NCI-H82 treated with DMSO at 0.1 percent for 48 hours (cell line): ENCODE results near the gene ECD.
"Not testable (repeated sequence)": the region's sequence is repeated elsewhere in the genome, so short reads cannot be mapped to it uniquely, and the experiment has no call there.

Experiments used
- DNase-seq: peaks from one replicate; lab custom pipeline; 2025; ENCODE audit not compliant: unreplicated experiment; lab: John Stamatoyannopoulos, UW

ECD gene

GRCh38 chr10:73161079-73161478 lies 6.7 kb downstream of the ECD start:
- no peak for DNase-seq

GRCh38 chr10:73159038-73159648 lies 8.7 kb downstream of the ECD start:
- DNase-seq, result no peak

GRCh38 chr10:73156054-73156453 lies 11.8 kb downstream of the ECD start:
- no peak for DNase-seq

GRCh38 chr10:73152009-73152408 lies 15.8 kb downstream of the ECD start:
- DNase-seq, result no peak

GRCh38 chr10:73150633-73151413 lies 17.0 kb downstream of the ECD start:
- DNase-seq, result not testable (repeated sequence)

- no peak for DNase-seq
These were observed 26.2 kb downstream of the ECD start for GRCh38 chr10:73141603-73142002.

GRCh38 chr10:73139251-73139650 lies 28.6 kb downstream of the ECD start:
- DNase-seq, result no peak

GRCh38 chr10:73136627-73137026 lies 31.2 kb downstream of the ECD start:
- no peak for DNase-seq

GRCh38 chr10:73134727-73135126 lies 33.1 kb downstream of the ECD start:
- DNase-seq, result no peak

- DNase-seq, result no peak
These were observed 35.7 kb downstream of the ECD start for GRCh38 chr10:73131913-73132686.

- no peak for DNase-seq
These were observed 36.5 kb downstream of the ECD start for GRCh38 chr10:73131301-73131700.

- DNase-seq, result no peak
These were observed 41.5 kb downstream of the ECD start for GRCh38 chr10:73126343-73126742.

- no peak for DNase-seq
These were observed 47.9 kb downstream of the ECD start for GRCh38 chr10:73119952-73120351.

- DNase-seq, result no peak
These were observed 48.4 kb downstream of the ECD start for GRCh38 chr10:73119457-73119856.

GRCh38 chr10:73117976-73118743 lies 49.6 kb downstream of the ECD start:
- DNase-seq, result no peak

- DNase-seq, result no peak
These were observed 51.8 kb downstream of the ECD start for GRCh38 chr10:73116017-73116416.

- no peak for DNase-seq
These were observed 54.3 kb downstream of the ECD start for GRCh38 chr10:73113551-73113950.

GRCh38 chr10:73112032-73112431 lies 55.8 kb downstream of the ECD start:
- DNase-seq, result not testable (repeated sequence)

GRCh38 chr10:73110345-73110849 lies 57.4 kb downstream of the ECD start, which contains the start of gene NUDT13:
NUDT13 (plus strand) TSS chr10:73110455; CDS start chr10:73114366, 3,911 bp downstream.
- no peak for DNase-seq

GRCh38 chr10:73109248-73109652 lies 58.6 kb downstream of the ECD start:
- DNase-seq, result not testable (repeated sequence)

GRCh38 chr10:73106301-73106700 lies 61.5 kb downstream of the ECD start:
- DNase-seq, result no peak
